CD4-positive, alpha-beta T cell treated with Interleukin-12 subunit alpha and Interleukin-12 subunit beta, for 1 hour (primary cell): ENCODE data around the gene ZPR1.
"Not testable (repeated sequence)": the region's sequence is repeated elsewhere in the genome, so short reads cannot be mapped to it uniquely, and the experiment has no call there.

Source experiments
- DNase-seq: peaks from one replicate; pipeline ENCODE4 v3.0.0-alpha.2; 2020

The ZPR1 gene, protein sequence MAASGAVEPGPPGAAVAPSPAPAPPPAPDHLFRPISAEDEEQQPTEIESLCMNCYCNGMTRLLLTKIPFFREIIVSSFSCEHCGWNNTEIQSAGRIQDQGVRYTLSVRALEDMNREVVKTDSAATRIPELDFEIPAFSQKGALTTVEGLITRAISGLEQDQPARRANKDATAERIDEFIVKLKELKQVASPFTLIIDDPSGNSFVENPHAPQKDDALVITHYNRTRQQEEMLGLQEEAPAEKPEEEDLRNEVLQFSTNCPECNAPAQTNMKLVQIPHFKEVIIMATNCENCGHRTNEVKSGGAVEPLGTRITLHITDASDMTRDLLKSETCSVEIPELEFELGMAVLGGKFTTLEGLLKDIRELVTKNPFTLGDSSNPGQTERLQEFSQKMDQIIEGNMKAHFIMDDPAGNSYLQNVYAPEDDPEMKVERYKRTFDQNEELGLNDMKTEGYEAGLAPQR

DNA sequence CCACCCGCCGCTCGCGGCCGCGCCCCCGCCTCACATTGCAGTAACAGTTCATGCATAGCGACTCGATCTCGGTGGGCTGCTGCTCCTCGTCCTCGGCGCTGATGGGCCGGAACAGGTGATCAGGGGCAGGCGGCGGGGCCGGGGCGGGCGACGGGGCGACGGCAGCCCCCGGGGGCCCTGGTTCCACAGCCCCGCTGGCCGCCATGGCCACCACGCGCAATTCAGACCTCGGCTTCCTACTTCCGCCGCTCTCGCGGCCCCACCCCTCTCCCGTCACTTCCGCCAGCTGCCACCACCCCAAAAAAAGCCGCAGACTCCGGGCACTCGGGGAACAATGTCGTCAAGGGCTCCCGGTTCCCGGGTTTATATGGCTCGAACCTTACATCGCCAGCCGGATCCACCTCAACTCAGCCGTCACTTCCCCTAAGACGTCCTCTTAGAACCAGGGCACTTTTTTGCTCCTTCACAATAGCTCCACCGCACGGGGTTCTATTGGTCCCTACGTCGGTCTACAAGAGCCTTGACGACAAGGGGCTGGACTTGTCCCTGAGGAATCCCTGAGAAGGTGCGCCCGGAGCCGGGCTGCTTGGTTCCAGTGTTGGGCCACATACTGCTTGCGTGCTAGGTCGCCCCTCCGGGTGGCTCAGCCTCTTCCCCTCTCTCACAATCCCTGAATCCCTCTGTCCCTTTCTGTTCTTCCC, at the start of gene ZPR1:
Gene ZPR1, minus strand, starts transcription at position 238 of the 701 bp plus-strand sequence. Its CDS starts 33 bp downstream, at position 205.
- DNase-seq, result peak; percentile 88

DNA sequence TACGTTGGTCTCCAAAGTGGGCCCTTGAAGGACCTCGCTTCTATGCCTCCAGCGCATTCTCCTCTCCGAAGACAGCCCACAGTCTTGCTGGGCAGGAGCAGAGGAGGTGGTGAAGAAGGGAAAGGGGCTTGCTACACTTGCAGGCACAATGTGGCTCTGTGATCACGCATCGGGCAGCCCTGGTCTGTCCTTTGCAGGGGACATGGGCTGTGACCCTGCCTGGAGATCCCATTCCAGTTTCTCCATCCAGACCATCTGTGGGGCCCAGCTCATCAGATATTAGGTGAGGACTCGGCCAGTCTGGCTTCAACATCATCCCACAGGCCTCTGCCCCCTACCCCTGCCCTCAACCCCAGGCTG, 48.8 kb upstream of the ZPR1 start:
- DNase-seq, result no peak

DNA sequence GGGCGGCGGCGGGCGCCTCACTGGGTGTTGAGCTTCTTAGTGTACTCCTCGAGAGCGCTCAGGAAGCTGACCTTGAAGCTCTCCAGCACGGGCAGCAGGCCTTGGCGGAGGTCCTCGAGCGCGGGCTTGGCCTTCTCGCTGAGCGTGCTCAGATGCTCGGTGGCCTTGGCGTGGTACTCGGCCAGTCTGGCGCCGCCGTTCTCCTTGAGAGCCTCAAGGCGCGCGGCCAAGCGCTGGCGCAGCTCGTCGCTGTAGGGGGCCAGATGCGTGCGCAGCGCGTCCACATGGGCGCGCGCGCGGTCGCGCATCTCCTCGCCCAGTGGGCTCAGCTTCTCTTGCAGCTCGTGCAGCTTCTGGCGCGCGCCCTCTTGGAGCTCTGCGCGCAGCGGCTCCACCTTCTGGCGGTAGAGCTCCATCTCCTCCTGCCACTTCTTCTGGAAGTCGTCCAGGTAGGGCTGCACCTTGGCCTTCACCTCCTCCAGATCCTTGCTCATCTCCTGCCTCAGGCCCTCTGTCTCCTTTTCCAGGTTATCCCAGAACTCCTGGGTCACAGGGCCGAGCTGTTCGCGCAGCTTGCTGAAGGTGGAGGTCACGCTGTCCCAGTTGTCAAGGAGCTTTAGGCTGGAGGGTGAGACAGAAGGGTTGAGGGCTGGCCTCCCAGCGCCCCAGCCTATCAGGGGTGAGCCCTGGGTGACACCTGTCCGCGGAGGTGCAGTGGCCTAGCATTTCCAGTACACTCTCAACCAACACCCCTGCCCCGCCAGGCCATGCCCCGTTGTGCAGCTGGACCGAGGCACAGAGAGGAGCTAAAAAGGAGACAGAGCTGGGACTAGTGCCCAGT, 48.2 kb upstream of the ZPR1 start:
- DNase-seq, result peak; percentile 85

DNA sequence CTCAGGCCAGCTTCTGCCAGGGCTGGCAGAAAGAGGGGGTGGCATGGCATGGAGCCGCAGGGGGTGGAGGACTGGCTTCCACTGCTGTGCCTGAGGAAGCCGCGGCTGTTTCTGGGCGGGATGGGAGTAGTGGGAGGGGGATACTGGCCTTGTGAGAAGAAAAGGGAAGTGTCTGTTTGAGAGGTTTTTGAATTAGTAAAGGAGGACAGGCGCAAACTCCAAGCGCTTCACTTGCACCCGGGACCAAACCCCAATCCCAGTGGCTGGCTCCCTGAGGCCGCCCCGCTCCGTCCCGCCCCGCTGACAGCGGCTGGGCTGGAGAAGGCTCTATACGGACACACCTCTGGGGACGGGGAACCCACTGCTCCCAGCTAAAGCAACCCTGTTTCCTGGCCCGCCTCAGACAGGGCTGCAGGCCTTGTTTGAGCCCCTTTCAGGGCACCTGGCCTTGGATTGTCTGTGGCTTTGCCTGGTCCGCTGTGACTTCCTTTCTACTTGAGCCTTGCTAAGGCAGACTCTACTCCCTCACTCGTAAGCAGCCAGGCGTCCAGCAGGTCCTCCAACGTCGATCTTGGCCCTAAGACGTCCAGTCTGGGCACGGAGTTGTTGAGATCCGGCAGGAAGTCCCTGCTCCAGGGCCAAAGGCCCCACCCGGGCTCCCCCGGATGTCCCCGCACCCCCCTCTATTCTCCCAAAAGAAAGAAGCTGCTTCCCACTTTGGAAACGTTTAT, 47.4 kb upstream of the ZPR1 start:
- DNase-seq, result no peak

DNA sequence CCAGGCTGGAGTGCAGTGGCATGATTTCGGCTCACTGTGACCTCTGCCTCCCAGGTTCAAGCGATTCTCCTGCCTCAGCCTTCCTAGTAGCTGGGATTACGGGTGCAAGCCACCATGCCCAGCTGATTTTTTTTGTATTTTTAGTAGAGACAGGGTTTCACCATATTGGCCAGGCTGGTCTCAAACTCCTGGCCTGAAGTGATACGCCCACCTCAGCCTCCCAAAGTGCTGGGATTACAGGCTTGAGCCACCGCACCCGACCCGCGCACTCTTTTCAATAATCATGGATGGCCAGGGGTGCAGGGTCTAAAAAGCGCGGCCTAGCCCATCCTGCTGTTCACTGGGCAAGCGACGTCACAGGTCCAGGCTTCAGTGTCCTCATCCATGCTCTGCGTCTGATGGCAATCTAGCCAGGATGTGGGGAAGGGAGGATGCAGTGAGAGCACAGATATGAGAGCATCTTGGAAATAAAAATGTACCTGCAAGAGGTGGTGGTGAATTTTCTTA, 46.8 kb upstream of the ZPR1 start:
- not testable (repeated sequence) for DNase-seq

DNA sequence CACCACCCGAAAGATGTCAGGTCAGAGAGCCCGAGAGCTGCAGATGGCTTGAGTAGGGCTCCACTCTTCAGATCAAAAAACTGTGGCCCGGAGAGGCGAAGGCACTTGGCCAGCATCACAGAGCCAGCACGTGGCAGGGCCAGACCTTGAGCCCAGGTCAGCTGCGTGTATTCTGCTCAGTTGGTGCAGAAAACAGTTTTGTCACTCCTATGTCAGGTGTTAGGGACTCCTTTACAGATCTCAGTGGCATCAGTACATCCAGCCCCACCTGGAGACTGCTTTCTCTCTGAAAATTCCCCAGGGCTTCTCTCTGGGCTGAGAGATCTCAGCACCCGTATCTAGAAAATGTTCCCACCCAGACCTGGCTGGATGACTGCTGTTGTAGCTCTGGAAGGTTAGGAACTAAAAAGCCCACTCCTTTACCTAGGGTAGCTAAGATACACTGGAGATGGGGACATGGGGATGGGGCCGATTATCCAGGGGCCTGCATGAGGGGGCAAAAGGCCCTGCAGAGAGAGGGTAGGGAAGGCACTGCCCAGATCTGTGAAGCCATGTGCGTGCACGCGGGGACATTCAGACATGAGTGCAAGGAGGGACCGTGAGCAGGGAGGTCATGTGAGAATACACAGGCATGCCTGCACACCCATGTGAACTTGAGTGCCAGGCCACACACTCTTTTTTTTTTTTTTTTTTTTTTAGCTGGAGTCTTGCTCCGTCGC, 46.2 kb upstream of the ZPR1 start:
- DNase-seq, result no peak

DNA sequence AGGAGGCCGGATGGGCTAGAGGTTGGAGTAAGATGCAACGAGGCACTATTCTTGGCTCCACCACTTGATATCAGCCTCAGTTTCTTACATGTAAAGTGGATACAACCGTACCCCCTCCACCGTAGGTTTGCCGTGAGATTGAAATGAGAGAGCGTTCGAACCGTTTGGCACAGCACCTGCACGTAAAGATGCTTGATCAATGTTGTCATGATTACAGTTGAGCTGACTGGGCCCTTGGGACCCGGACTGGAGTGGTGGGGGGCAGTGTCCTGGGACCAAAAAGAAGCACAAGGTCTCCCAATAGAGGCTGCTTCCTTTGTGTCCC, 45.6 kb upstream of the ZPR1 start:
- DNase-seq, result no peak

DNA sequence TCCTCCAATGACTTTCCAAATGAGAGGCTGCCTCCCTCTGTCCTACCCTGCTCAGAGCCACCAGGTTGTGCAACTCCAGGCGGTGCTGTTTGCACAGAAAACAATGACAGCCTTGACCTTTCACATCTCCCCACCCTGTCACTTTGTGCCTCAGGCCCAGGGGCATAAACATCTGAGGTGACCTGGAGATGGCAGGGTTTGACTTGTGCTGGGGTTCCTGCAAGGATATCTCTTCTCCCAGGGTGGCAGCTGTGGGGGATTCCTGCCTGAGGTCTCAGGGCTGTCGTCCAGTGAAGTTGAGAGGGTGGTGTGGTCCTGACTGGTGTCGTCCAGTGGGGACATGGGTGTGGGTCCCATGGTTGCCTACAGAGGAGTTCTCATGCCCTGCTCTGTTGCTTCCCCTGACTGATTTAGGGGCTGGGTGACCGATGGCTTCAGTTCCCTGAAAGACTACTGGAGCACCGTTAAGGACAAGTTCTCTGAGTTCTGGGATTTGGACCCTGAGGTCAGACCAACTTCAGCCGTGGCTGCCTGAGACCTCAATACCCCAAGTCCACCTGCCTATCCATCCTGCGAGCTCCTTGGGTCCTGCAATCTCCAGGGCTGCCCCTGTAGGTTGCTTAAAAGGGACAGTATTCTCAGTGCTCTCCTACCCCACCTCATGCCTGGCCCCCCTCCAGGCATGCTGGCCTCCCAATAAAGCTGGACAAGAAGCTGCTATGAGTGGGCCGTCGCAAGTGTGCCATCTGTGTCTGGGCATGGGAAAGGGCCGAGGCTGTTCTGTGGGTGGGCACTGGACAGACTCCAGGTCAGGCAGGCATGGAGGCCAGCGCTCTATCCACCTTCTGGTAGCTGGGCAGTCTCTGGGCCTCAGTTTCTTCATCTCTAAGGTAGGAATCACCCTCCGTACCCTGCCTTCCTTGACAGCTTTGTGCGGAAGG, 44.8 kb upstream of the ZPR1 start:
- DNase-seq, result no peak

DNA sequence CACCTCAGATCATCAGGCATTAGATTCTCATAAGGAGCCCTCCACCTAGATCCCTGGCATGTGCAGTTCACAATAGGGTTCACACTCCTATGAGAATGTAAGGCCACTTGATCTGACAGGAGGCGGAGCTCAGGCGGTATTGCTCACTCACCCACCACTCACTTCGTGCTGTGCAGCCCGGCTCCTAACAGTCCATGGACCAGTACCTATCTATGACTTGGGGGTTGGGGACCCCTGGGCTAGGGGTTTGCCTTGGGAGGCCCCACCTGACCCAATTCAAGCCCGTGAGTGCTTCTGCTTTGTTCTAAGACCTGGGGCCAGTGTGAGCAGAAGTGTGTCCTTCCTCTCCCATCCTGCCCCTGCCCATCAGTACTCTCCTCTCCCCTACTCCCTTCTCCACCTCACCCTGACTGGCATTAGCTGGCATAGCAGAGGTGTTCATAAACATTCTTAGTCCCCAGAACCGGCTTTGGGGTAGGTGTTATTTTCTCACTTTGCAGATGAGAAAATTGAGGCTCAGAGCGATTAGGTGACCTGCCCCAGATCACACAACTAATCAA, 44.0 kb upstream of the ZPR1 start:
- DNase-seq, result no peak

DNA sequence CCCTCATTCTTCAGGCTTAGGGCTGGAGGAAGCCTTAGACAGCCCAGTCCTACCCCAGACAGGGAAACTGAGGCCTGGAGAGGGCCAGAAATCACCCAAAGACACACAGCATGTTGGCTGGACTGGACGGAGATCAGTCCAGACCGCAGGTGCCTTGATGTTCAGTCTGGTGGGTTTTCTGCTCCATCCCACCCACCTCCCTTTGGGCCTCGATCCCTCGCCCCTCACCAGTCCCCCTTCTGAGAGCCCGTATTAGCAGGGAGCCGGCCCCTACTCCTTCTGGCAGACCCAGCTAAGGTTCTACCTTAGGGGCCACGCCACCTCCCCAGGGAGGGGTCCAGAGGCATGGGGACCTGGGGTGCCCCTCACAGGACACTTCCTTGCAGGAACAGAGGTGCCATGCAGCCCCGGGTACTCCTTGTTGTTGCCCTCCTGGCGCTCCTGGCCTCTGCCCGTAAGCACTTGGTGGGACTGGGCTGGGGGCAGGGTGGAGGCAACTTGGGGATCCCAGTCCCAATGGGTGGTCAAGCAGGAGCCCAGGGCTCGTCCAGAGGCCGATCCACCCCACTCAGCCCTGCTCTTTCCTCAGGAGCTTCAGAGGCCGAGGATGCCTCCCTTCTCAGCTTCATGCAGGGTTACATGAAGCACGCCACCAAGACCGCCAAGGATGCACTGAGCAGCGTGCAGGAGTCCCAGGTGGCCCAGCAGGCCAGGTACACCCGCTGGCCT, 42.5 kb upstream of the ZPR1 start:
- DNase-seq, result no peak

DNA sequence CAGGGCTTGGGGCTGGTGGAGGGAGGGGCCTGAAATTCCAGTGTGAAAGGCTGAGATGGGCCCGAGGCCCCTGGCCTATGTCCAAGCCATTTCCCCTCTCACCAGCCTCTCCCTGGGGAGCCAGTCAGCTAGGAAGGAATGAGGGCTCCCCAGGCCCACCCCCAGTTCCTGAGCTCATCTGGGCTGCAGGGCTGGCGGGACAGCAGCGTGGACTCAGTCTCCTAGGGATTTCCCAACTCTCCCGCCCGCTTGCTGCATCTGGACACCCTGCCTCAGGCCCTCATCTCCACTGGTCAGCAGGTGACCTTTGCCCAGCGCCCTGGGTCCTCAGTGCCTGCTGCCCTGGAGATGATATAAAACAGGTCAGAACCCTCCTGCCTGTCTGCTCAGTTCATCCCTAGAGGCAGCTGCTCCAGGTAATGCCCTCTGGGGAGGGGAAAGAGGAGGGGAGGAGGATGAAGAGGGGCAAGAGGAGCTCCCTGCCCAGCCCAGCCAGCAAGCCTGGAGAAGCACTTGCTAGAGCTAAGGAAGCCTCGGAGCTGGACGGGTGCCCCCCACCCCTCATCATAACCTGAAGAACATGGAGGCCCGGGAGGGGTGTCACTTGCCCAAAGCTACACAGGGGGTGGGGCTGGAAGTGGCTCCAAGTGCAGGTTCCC, 41.8 kb upstream of the ZPR1 start, which contains the start of gene APOC3:
Gene APOC3, plus strand, starts transcription at position 383 of the 659 bp plus-strand sequence. CDS start 676 bp downstream, outside the sequence.
- DNase-seq, result no peak

DNA sequence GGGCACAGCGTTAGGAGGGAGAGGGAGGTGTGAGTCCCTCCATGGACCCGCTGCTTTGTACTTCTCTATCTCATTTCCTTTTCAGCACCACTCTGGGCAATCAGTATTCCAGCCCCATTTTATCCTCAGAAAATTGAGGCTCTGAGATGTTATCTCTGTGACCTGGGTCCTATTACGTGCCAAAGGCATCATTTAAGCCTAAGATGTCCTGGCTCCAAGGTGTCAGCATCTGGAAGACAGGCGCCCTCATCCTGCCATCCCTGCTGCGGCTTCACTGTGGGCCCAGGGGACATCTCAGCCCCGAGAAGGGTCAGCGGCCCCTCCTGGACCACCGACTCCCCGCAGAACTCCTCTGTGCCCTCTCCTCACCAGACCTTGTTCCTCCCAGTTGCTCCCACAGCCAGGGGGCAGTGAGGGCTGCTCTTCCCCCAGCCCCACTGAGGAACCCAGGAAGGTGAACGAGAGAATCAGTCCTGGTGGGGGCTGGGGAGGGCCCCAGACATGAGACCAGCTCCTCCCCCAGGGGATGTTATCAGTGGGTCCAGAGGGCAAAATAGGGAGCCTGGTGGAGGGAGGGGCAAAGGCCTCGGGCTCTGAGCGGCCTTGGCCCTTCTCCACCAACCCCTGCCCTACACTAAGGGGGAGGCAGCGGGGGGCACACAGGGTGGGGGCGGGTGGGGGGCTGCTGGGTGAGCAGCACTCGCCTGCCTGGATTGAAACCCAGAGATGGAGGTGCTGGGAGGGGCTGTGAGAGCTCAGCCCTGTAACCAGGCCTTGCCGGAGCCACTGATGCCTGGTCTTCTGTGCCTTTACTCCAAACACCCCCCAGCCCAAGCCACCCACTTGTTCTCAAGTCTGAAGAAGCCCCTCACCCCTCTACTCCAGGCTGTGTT, 41.1 kb upstream of the ZPR1 start:
- no peak for DNase-seq

DNA sequence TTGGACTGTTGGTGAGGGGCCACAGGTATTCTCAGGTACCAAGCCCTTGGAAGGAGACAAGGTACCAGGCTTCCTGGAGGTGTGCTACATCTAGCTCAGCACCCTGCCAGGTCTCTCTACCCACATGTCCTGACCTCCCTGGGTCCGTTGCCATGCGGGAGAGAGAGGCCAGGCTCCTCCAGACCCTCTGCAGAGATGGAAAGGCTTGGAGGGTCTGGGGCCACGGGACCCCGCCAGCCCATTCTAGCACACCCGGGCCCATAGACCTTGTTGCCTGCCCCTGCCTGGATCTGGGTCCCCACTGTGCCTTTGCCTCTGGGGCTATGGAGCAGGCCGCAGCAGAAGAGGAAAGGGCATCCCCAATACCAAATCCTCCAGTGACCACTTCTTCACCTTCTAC, 39.6 kb upstream of the ZPR1 start:
- DNase-seq, result no peak

DNA sequence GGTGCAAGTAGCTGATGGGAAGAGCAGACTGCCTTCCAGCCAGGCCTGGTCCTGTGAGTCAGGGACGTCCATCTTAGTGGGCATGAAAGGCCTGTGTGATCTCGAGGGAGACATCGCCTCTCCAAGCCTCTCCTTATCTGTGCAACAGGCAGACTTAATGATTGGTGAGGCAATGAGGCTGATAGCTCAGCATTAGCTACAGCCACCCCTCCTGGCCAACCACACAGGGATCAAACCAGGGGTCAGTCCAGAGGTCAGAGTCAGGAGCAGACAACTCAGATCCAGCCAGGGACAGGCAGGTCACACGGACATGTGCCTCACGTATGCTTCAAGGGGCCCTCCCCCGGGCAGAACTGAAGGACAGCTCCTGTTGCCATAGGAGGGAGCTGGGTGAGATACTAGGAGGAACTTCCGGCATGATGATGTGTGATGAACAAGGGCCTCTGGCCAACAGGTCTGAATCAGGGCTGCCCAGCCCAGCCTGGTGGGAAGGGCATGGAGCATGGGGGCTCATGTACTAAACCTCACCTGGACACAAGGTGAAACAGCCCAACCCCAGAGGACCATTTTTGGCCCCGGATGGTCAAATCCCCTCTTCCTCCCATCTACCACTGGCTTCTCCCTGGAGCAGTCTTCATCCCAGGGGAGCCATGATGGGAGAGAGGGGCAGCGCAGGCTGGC, 39.1 kb upstream of the ZPR1 start:
- no peak for DNase-seq

DNA sequence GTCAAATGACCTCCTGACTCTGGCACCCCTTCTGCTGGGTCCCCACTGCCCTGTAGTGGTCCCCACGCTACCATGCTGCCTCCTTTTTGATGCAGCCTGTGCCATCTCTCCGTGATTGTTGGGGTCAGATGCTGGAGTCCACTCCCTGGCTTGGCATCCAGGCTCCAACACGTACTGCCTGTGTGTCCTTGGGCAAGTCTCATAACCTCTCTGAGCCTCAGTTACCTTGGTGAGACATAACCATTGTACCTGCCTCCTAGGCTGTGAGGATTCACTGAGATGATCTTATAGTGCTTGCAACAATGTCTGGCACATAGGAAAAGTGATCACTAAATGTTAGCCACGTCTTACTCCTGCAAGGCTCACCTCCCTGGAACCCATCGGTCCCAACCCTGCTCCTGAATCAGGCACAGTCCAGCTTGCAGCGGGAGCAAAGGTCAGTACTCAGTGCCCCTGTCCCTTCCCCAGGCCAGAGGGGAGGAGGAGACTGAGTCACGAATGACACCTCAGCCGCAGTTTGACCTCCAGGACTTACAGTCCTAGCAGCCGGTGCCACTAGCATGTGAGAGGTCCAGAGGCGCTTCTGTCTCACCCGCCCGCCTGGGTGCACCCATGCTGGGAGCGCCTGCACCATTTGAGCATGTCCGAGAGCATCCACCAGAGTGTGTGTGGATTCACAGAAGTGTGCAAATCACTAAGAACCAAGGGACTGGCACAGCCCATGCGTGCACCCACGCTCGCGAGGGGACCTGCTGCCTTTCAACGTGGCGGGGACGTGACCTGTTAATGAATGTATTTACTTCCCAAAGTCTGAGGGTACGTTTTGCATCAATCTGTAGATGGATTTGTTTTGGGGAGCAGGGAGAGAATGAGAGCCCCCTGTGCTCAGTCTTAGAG, 38.3 kb upstream of the ZPR1 start:
- DNase-seq, result no peak

DNA sequence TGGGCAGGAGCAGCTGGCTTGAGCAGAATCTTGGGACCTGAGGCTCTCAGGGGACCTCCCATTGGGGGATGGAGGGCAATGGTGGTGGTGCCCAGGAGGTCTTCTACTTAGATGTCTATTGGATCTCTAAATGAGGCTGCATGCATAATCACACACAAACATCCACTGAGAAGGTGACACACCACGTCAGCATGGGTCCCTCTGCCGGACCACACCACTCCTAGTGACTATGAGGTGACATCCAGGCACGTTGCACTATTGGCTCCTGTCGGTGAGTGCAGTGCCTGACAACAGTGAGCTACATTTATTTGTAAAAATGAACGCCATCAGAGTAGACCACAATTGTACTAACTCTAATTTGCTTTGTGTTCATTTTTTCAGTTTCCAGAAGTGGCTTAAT, 37.6 kb upstream of the ZPR1 start:
- DNase-seq, result no peak
